Fibroblast of skin of scalp (primary cell): ENCODE data around the gene BMI1. TPM values are rescaled to one million over a fixed set of nuclear protein-coding genes. Genes with fewer than 3 reads are reported as not detected.
"Not testable (repeated sequence)": the region's sequence is repeated elsewhere in the genome, so short reads cannot be mapped to it uniquely, and the experiment has no call there.

Experiments used
- DNase-seq: peaks from one replicate; pipeline ENCODE4 v3.0.0-alpha.2; 2013
- polyA plus RNA-seq, 2 experiments: library from polyadenylated mRNA; unstranded; fragments of 120-200 nt; gene quantifications; one replicate each; pipeline ENCODE4 v1.2.1, GENCODE V29; 2013; ENCODE audit not compliant: insufficient read length in 2 of 2

BMI1 gene
- polyA plus RNA-seq (2013, experiment 1 of 2; ENCODE audit: insufficient read length) = 43.2 TPM
- 40.9 TPM for polyA plus RNA-seq (2013, experiment 2 of 2; ENCODE audit: insufficient read length)

- peak; percentile 90 for DNase-seq
Observed at GRCh38 chr10:22320591-22321155, at the start of gene BMI1. BMI1 (plus strand) TSS chr10:22321099; CDS start chr10:22326450, 5,351 bp downstream.

- DNase-seq = no peak
Observed at GRCh38 chr10:22271786-22272185, 49.1 kb upstream of the BMI1 start.

GRCh38 chr10:22278441-22278782 lies 42.5 kb upstream of the BMI1 start:
- DNase-seq = no peak

GRCh38 chr10:22280078-22280477 lies 40.8 kb upstream of the BMI1 start:
- DNase-seq = no peak

GRCh38 chr10:22285130-22285529 lies 35.8 kb upstream of the BMI1 start:
- DNase-seq = no peak

GRCh38 chr10:22293747-22294404 lies 27.0 kb upstream of the BMI1 start:
- no peak for DNase-seq

GRCh38 chr10:22294694-22295093 lies 26.2 kb upstream of the BMI1 start:
- DNase-seq = no peak

- no peak for DNase-seq
Observed at GRCh38 chr10:22301193-22301592, 19.7 kb upstream of the BMI1 start.

- DNase-seq = no peak
Observed at GRCh38 chr10:22303461-22303860, 17.4 kb upstream of the BMI1 start.

- DNase-seq = peak; percentile 77
Observed at GRCh38 chr10:22305721-22306120, 15.2 kb upstream of the BMI1 start.

- peak; percentile 60 for DNase-seq
Observed at GRCh38 chr10:22308390-22308789, 12.5 kb upstream of the BMI1 start.

GRCh38 chr10:22309180-22310000 lies 11.5 kb upstream of the BMI1 start:
- no peak for DNase-seq

- DNase-seq = not testable (repeated sequence)
Observed at GRCh38 chr10:22310012-22310411, 10.9 kb upstream of the BMI1 start.

- no peak for DNase-seq
Observed at GRCh38 chr10:22310928-22311327, 10.0 kb upstream of the BMI1 start.

GRCh38 chr10:22314852-22315251 lies 6.0 kb upstream of the BMI1 start:
- no peak for DNase-seq

GRCh38 chr10:22315455-22316285 lies 5.2 kb upstream of the BMI1 start:
- DNase-seq = no peak

- DNase-seq = peak; percentile 88
Observed at GRCh38 chr10:22316286-22317075, 4.4 kb upstream of the BMI1 start, which contains the start of gene COMMD3. COMMD3 (plus strand) TSS chr10:22316388; CDS start chr10:22316418, 30 bp downstream.

GRCh38 chr10:22317076-22317370 lies 3.9 kb upstream of the BMI1 start:
- DNase-seq = no peak

GRCh38 chr10:22317771-22318565 lies 2.9 kb upstream of the BMI1 start:
- no peak for DNase-seq

GRCh38 chr10:22318772-22319171 lies 2.1 kb upstream of the BMI1 start:
- DNase-seq = no peak

GRCh38 chr10:22319547-22319979 lies 1.3 kb upstream of the BMI1 start:
- DNase-seq = no peak
